Mesendoderm (in vitro differentiated cells): ENCODE results near the gene RXRA.
A peak's percentile ranks its signal among the peaks of the same experiment; 100 is the strongest.

ENCODE experiments used
- DNase-seq: peaks from one replicate; pipeline ENCODE4 v3.0.0; 2013
- H2AK5ac ChIP-seq: 2 replicates; pipeline ENCODE4 v1.6.1; 2013; ENCODE audit warnings: low read length, inconsistent platforms
- H2BK120ac ChIP-seq: 2 replicates; pipeline ENCODE4 v1.6.1; 2013; ENCODE audit warnings: low read depth, mild to moderate bottlenecking, low read length, moderate library complexity, mixed read lengths
- H2BK15ac ChIP-seq: replicated peaks from 2 replicates; pipeline ENCODE4 v1.6.1; 2013; ENCODE audit warnings: low read depth, mild to moderate bottlenecking, moderate library complexity
- H2BK5ac ChIP-seq: 2 replicates; pipeline ENCODE4 v1.6.1; 2013; ENCODE audit warnings: low read length, inconsistent platforms
- H3K18ac ChIP-seq: 2 replicates; pipeline ENCODE4 v1.6.1; 2013; ENCODE audit warnings: mild to moderate bottlenecking, low read length, mixed read lengths
- H3K23ac ChIP-seq: one replicate; pipeline ENCODE4 v1.6.1; 2013; ENCODE audit warnings: low read length
- H3K27ac ChIP-seq: 2 replicates; pipeline ENCODE4 v1.5.1; 2013; ENCODE audit warnings: low read depth, mild to moderate bottlenecking, inconsistent platforms, low read length, moderate library complexity
- H3K27me3 ChIP-seq: 2 replicates; pipeline ENCODE4 v1.6.1; 2013; ENCODE audit warnings: low read length, control low read depth, mild to moderate bottlenecking, inconsistent platforms; ENCODE audit not compliant: insufficient read depth, poor library complexity
- H3K36me3 ChIP-seq: 2 replicates; pipeline ENCODE4 v1.6.1; 2013; ENCODE audit warnings: low read length, inconsistent platforms; ENCODE audit not compliant: control insufficient read depth, insufficient read depth
- H3K4ac ChIP-seq: one replicate; pipeline ENCODE4 v1.6.1; 2013; ENCODE audit warnings: low read depth, mild to moderate bottlenecking, low read length, moderate library complexity
- H3K4me1 ChIP-seq: 2 replicates; pipeline ENCODE4 v1.6.1; 2013; ENCODE audit warnings: low read depth, low read length, inconsistent platforms; ENCODE audit not compliant: control insufficient read depth
- H3K4me2 ChIP-seq: 2 replicates; pipeline ENCODE4 v1.6.1; 2013; ENCODE audit warnings: low read length
- H3K4me3 ChIP-seq: 2 replicates; pipeline ENCODE4 v1.5.1; 2013; ENCODE audit warnings: mild to moderate bottlenecking, low read length
- H3K56ac ChIP-seq: one replicate; pipeline ENCODE4 v1.6.1; 2013; ENCODE audit warnings: low read length
- H3K79me1 ChIP-seq: 2 replicates; pipeline ENCODE4 v1.6.1; 2013; ENCODE audit warnings: low read length, inconsistent platforms
- H3K79me2 ChIP-seq: 2 replicates; pipeline ENCODE4 v1.6.1; 2013; ENCODE audit warnings: mild to moderate bottlenecking, low read length; ENCODE audit not compliant: control insufficient read depth, insufficient read depth
- H3K9ac ChIP-seq: 2 replicates; pipeline ENCODE4 v1.6.1; 2013; ENCODE audit warnings: low read length, inconsistent platforms
- H4K5ac ChIP-seq: one replicate; pipeline ENCODE4 v1.6.1; 2013; ENCODE audit warnings: low read length
- H4K8ac ChIP-seq: one replicate; pipeline ENCODE4 v1.6.1; 2013; ENCODE audit warnings: low read depth, mild to moderate bottlenecking, control low read depth, low read length, moderate library complexity
- WGBS: extraction: QIAGEN DNeasy Blood & Tissue Kit; methylation state at CpG from one replicate; pipeline ENCODE4 v1.1.7; 2013; ENCODE audit warnings: low lambda C conversion rate, missing lambda C conversion rate; ENCODE audit not compliant: insufficient coverage; ENCODE audit errors: extremely low coverage; 5-methylcytosine and 5-hydroxymethylcytosine counted together

Gene RXRA

GRCh38 chr9:134333874-134334581, 7.8 kb downstream of the RXRA start:
- Histone ChIP-seq H4K5ac (no peak overlapping the region), H3K27me3 (no peaks in the 10 kb centered on the region), H3K4me1 (no peaks in the 10 kb centered on the region), H2BK5ac (no peak overlapping the region), H3K4me3 (no peak overlapping the region), H2BK15ac (no peak overlapping the region), H3K18ac (no peak overlapping the region), H3K4ac (no peak overlapping the region), H3K79me2 (peaks cover 62% of the 10 kb centered on the region), H3K79me1 (peaks cover 36% of the 10 kb centered on the region), H3K23ac (no peak overlapping the region), H3K56ac (no peak overlapping the region), H3K4me2 (no peak overlapping the region), H3K9ac (no peak overlapping the region), H4K8ac (no peak overlapping the region), H2AK5ac (no peak overlapping the region), H3K36me3 (no peaks in the 10 kb centered on the region), H3K27ac (no peak overlapping the region), H2BK120ac (no peak overlapping the region)
- DNase-seq = no peak
- WGBS = no CpG with 5 or more reads among the region's 16 CpGs

DNA sequence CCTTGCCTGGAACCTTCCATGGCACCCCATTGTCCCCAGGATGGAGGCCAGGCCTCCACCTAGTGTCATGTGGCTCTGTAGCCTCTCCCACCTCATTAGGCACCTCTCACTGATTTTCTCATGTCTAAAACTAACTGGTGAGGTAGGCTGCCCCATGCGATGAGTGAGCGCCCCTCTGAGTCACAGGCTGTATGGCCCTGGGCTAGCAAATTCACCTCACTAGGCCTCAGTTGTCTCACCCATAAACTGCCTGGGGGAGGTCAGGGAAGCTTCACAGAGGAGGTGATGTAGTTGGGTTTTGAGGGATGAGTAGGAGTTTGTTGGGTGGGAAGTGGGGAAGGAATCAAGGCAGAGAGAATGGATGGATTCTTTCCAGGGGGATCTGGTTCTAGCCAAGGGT, 8.8 kb downstream of the RXRA start:
- Histone ChIP-seq H2BK15ac (no peak overlapping the region), H4K8ac (no peak overlapping the region), H3K79me2 (peaks cover 58% of the 10 kb centered on the region), H3K79me1 (peaks cover 37% of the 10 kb centered on the region), H3K27me3 (no peaks in the 10 kb centered on the region), H3K4ac (no peak overlapping the region), H2BK5ac (no peak overlapping the region), H3K4me2 (no peak overlapping the region), H3K4me3 (no peak overlapping the region), H3K27ac (no peak overlapping the region), H3K9ac (no peak overlapping the region), H2BK120ac (no peak overlapping the region), H3K18ac (no peak overlapping the region), H4K5ac (no peak overlapping the region), H3K56ac (no peak overlapping the region), H2AK5ac (no peak overlapping the region), H3K23ac (no peak overlapping the region), H3K36me3 (no peaks in the 10 kb centered on the region), H3K4me1 (no peaks in the 10 kb centered on the region)
- WGBS = no CpG with 5 or more reads among the region's 2 CpGs
- DNase-seq = no peak

GRCh38 chr9:134335486-134336220, 9.4 kb downstream of the RXRA start:
- Histone ChIP-seq H3K4me2 (no peak overlapping the region), H3K36me3 (no peaks in the 10 kb centered on the region), H2BK5ac (no peak overlapping the region), H3K4me3 (no peak overlapping the region), H2AK5ac (no peak overlapping the region), H3K18ac (no peak overlapping the region), H3K27me3 (no peaks in the 10 kb centered on the region), H4K8ac (no peak overlapping the region), H3K4me1 (no peaks in the 10 kb centered on the region), H4K5ac (no peak overlapping the region), H3K79me1 (peaks cover 35% of the 10 kb centered on the region), H2BK15ac (no peak overlapping the region), H3K23ac (no peak overlapping the region), H2BK120ac (no peak overlapping the region), H3K27ac (no peak overlapping the region), H3K56ac (no peak overlapping the region), H3K79me2 (peaks cover 52% of the 10 kb centered on the region), H3K9ac (no peak overlapping the region), H3K4ac (no peak overlapping the region)
- no CpG with 5 or more reads among the region's 20 CpGs for WGBS
- DNase-seq = no peak

DNA sequence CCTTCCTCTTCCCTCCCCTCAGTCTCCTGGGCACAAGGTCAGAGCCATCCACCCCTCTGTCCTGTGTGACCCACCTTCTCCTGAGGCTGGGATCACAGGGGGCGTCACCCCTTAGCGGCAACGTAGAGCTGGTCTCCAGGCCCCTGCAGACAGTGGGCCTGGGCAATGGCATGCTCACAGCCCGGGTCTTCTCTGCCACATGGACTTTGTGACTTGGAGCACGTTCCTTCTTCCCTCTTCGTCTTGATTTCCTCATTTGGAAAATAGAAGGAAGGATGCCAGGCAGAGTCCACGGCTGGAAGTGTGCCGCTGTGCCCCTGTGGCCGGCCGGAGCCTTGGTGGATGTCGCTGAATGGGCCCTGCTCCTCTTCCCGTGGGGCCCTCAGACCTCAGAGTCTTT, 10.0 kb downstream of the RXRA start:
- no peak overlapping the region for H4K8ac ChIP-seq
- no peak overlapping the region for H4K5ac ChIP-seq
- H3K56ac ChIP-seq = no peak overlapping the region
- no peaks in the 10 kb centered on the region for H3K36me3 ChIP-seq
- WGBS = no CpG with 5 or more reads among the region's 12 CpGs
- H3K18ac ChIP-seq = no peak overlapping the region
- H3K79me1 ChIP-seq = peaks cover 37% of the 10 kb centered on the region
- no peak overlapping the region for H3K23ac ChIP-seq
- no peak overlapping the region for H3K4ac ChIP-seq
- H3K4me2 ChIP-seq = no peak overlapping the region
- no peak overlapping the region for H3K4me3 ChIP-seq
- no peaks in the 10 kb centered on the region for H3K27me3 ChIP-seq
- H2BK120ac ChIP-seq = no peak overlapping the region
- no peak overlapping the region for H2BK5ac ChIP-seq
- no peak overlapping the region for H2AK5ac ChIP-seq
- H3K9ac ChIP-seq = no peak overlapping the region
- no peaks in the 10 kb centered on the region for H3K4me1 ChIP-seq
- no peak overlapping the region for H2BK15ac ChIP-seq
- H3K79me2 ChIP-seq = peaks cover 46% of the 10 kb centered on the region
- DNase-seq = no peak
- H3K27ac ChIP-seq = no peak overlapping the region

GRCh38 chr9:134336924-134337323, 10.7 kb downstream of the RXRA start:
- Histone ChIP-seq H3K4me1 (no peaks in the 10 kb centered on the region), H2BK15ac (no peak overlapping the region), H2BK120ac (no peak overlapping the region), H3K36me3 (no peaks in the 10 kb centered on the region), H3K56ac (peak overlapping the region; percentile 15), H3K27ac (no peak overlapping the region), H3K4me2 (no peak overlapping the region), H3K9ac (no peak overlapping the region), H4K5ac (no peak overlapping the region), H3K4ac (no peak overlapping the region), H3K27me3 (no peaks in the 10 kb centered on the region), H3K79me2 (peaks cover 44% of the 10 kb centered on the region), H3K79me1 (peaks cover 36% of the 10 kb centered on the region), H3K23ac (no peak overlapping the region), H3K4me3 (no peak overlapping the region), H4K8ac (no peak overlapping the region), H2AK5ac (no peak overlapping the region), H3K18ac (no peak overlapping the region), H2BK5ac (no peak overlapping the region)
- WGBS = no CpG with 5 or more reads among the region's 8 CpGs
- no peak for DNase-seq
